Fibroblast of upper back skin (primary cell): ENCODE measurements around the gene ZNF618.

Experiments used
- DNase-seq: peaks from one replicate; pipeline ENCODE4 v3.0.0-alpha.2; 2013

Gene ZNF618

DNA sequence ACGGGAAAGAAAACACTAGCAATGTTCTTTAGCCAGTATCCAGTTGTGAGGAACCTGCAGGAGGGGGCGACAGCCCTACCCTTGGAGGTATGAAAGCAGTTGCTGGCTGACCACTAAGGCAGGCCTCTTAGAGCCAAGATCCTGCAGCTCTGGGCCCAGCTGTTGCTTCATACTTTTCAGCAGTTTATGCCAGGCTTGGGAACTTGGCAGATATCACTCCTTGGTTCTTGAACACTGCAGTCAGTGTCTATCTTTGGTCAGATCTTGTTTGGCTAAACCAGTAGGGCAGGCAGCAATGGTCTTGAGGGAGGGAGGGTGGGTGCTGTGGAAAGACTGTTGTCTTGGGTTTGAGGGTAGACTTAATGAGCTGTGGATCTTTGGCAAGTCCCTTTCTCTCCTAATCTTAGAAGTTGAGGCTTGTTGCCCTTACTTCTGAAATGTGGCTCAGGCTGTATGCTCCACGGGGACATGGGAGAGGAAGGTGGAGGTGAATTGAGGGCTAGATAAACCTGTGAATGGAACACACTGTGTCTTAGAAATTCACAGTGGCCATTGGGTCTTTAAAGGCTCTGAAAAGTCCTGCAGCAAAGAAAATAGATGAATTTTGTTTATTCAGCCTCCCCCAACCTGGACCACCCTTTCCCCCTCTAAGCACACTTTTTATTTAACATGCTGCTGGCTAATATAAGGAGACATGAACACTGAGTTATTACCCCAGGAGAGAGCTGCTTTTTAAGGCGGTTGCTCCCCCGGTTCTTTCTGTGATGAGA is 37.5 kb downstream of the ZNF618 start:
- peak; percentile 30 for DNase-seq

DNA sequence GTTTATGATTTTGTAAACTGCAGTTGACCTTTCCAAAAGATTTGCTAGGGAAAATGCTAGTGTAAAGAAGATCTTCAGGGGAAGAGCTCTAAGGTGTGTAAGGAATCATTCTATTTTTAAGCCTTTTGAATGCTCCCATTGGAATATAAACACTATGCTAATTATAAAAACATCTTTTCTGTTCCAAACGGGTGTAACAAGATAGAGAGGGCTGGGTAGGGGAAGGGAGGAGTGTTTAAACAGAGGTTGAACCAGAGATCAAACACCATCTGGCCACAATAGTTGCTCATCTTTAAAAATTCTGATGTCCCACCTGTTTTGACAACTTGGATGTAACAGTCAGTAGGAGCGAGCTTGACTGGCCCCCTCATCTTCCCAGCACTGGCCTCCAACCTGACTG is 38.4 kb downstream of the ZNF618 start:
- DNase-seq, result no peak

DNA sequence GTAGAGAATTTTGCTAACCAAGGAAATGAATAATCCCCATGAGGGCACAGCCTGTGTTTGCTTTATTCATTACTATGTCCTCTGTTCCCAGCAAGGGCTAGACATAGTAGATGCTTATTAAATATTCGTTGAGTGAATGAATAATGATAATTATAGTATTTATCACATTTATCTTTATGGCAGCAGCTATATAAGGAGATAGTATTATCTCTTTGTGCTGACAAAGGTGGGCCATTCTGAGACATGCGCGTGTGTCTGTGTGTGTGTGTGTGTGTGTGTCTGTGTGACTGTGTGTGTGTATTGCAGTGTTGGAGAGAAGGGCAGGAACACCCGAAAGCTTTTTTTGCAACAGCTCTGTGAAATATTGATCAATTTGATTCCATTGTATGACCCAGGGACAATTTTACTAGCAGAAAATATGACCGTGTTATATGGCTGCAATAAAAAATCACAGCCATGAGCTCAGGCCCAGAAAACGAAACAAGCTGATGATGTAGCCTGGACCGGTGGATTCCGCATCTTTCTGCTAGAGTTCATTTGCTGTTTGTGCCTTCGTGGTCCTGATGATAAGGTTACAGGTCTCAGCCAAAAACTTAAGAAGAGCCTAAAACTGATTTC is 39.8 kb downstream of the ZNF618 start:
- DNase-seq, result no peak

DNA sequence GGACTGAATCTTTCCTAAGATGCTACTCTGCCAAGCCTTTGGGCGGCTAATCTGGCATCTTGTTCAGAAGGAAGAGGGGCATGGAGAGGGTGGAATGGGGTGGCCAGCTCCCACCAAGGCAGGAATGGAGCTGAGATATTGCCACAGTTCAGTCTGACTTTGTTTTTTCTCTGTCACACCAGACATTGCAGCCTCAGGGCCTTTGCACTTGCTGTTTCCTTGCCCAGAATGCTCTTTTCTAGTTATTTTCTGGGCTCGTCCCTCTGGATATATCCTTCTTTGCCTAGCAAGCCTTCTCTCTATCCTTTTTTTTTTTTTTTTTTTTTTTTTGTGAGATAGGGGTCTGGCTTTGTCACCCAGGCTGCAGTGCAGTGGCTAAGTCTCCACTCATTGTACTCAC is 40.8 kb downstream of the ZNF618 start:
- no peak for DNase-seq

DNA sequence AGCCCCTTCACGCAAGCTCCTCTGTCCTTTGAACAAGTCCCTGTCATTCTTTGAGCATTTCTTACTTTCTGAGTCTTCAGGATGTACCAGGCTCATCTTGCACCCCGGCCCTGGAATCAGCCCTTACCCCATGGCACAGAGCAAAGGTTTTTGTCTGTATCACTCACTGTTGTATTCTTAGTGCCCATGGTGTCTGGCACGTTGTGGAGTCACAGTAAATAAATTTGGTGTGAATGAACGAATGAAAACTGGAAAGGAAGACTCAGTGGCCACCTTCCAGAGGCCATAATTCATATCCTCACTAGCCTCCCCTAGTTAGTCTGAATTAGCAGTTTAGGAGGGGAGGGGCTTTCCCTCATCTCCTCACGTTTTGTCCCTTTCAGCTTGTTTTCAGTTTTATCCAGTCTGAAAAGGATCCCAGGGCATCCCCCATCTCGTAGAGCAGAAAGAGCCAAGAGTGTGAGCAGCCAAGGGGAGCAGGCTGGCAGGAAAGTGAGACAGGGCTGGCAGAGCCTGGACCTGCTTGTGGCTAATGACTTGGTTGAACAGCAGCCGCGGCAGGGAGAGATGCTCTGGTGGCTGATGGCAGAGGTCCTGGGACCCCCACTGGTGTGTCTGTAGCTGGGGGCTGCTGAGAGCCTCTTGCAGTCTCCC is 42.7 kb downstream of the ZNF618 start:
- DNase-seq, result no peak

DNA sequence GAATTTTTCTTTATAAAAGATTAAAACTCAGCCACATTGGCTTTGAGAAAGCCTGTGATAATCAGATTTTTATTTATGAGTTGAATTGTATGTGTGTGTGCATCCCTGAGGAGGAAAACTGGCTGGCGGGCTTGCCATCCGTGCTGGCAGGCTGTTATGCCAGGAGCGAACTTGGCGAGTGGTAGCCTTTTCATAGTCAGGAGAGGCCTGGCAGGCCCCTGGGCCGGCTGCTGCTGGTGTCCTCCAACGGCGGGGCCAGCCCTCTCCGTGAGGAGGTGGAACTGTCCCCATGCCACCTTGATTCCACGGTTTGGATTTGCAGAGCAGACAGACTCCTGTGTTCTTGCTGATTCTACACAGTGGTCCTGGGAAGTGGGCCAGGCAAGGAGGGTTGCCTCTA is 43.3 kb downstream of the ZNF618 start:
- no peak for DNase-seq

DNA sequence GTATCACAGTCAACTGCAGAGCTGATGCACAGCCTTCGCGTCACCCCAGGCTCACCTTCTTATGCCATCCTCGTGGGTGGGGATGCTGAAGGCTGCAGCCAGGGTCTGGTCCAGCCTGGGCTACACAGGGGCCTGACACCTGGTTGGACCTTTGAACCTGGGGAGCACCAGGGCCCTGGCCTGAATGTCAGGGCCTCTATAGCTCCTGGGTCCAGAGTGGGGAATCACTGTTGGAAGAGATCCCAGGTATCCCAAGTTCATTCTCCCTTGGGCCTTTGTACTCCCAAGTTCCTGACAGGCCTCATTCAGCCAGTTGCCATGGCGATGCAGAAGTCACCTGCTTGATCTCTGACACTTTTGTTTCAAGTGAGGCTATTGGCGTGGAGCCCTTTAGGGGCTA is 43.8 kb downstream of the ZNF618 start:
- DNase-seq, result no peak

DNA sequence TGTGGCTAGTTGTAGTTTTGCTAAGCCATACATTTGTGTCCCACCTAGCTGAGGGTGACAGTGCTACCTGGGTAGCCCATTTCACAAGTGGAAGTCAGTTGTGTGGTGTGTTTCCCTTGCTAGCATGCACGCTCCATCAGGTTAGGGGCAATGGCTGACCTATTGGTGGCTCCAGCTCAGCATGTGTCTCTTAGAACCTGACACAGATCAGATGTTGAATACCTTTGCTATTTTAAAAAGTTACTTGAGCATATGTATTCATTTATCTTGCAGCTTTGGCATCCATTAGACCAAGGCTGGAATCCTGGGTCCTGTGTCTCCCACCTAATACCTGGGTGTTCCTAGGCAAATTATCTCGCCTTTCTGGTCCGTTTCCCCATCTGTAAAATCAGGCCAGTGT is 44.8 kb downstream of the ZNF618 start:
- DNase-seq, result no peak

DNA sequence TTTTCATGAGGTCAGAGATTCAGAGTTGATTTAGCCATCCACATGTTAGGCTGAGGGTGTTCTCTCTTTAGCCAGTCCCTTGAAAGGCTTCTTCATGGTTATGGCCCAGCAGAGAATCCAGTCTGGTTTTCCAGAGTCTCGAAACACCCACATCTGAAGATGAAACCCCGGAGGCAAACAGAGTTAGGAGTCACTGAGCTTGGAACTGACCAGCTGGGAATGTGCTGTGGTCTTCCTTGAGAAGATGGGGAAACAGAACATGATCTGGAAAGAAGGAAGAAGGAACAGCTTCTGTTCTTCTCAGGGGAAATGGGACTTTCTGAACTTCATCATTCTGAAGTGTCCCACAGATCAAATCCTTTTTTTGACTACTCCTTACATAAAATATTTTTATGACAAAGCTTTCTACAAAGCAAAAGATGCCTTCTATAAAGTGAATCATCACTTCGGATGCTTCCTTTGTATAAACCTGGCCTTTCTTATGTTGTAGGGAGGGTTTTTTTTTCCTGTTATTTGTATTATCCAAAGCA is 45.4 kb downstream of the ZNF618 start:
- no peak for DNase-seq

DNA sequence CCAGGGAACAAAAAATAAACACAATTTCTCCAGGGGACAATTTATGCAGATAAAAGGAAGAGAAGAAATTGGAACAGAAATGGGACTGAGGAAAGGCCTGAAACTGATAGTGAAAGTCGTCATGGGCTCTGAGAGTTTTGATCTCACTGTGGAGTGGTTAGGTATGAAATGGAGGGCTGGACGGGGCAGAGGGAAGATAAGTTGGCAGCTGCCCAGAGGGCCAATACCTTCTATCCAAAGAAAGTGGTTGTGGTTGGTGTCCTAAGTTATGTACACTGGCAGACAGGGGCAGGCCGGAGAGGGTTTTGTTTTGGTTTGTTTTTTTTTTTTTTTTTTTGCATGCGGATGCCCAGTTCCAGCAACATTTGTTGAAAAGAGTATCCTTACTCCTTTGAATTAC is 46.1 kb downstream of the ZNF618 start:
- no peak for DNase-seq

DNA sequence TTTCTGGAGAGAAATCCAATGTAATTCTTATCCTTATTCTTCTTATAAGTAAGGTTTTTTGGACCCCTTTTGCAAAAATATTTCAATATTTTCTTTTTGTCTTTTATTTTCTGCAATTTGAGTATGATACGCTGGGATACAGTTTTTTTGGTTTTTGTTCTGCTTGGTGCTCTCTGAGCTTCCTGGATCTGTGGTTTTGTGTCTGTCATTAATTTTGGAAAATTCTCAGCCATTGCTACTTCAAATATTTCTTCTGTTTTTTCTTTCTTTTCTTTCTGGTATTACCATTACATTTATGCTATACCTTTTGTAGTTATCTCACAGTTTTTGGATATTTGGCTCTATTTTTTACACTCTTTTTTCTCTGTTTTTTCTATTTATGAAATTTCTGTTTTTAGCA is 50.1 kb downstream of the ZNF618 start:
- DNase-seq, result no peak

DNA sequence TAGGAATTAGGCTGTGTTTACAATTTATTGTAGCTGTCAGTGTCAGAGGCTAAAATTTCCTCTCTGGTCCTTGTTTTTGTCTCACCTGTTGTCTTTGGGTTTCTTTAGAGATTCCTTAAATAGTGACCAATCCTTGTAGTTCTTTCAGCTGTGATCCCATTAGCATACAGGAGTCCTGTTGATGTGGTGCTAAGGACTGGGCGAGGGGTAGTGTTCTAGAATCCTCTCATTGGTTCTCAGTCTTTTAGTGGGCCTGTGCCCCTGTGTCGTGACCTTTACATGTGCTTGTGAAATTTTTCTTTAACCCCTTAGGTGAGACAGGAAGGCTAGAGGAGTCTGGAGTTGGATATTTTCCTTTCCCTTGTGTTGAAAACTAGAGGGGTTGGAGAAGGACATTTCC is 51.2 kb downstream of the ZNF618 start:
- DNase-seq, result no peak

DNA sequence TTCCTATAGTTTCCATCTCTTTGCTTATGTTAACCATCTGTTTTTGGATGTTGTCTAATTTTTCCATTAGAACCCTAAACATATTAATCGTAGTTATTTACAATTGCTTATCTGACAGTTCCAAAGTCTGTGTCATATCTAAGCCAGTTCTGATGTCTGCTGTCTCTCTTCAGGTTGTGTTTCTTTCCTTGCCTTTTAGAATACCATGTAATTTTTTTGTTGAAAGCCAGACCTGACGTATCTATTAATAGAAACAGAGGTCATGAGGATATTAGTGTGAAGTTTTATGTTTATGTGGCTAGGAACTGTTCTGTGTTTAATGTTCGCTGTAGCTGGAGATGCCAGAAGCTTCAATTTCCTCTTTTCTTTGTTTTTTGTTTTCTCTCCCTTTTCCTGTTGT is 52.2 kb downstream of the ZNF618 start:
- DNase-seq, result no peak

DNA sequence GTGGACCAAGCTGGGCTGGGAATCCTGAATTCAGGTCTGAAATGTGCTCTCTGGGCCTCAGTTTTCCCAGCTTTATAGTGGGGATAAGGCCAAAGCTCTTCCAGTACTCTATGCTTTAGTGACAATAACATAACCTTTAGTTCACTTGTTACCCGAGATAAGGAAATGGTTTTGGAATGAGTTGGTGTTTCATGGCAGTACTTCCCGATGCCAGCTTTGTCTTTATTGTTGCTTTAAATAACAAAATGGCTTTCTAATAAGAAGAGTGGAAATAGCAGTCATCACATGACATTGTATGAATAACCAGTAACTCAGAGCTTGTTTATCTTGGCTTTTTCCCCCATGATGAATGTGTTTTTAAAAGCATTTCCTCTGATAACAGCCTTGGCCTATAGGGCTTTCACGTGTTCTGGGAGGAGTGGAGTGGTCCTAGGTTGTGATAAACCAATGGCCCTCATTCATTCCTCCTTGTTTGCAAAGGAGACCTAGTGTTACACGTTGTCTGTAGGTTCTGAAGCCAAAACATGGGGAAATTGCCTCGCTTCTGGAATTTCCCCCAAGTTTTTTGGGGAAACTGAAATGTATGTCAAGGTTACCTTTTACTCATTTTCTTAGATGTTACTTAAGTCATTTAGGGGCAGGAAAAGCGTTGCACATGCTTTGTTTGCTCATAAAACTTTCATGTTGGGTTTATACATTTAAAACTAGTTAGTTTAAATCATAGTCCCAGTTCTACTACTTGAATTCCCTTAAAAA is 53.7 kb downstream of the ZNF618 start:
- DNase-seq, result peak; percentile 34

DNA sequence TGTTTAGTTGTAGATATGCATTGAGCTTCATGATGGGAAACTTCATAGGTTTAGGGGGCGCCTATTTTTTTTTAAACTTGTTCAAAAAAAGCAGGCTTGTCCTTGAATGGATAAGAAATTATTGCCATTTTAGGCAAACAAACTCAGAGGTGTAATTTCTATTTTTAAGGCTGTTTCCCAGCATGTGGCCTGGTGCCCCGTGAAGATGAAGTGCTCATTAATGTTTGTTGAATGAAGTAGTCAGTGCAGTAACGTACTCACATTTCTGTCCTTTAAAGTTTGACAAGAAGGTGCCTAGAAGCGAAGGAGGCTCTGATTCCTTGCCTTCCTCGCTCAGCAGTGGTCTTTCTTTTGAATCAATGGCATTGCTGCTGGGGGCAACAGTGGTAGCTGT is 54.3 kb downstream of the ZNF618 start:
- no peak for DNase-seq

DNA sequence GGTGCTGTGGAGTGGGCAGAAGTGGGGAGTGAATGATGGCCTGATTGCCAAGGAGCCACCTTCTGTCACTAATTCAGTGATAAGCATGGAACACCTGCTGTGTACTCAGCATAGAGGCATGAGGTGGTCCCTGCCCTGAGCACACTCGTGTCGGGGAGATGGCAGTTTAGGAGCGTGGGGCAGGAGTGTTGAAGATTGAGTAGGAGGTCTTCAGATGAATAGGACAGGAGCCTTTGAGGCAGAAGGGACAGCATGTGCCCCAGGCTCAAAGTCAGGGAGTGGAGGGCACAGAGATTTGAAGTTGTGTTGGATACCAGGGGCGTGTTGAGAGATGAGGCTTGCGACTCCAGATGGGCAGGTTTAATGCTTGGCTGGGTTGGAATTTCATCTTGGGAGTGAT is 55.0 kb downstream of the ZNF618 start:
- no peak for DNase-seq

DNA sequence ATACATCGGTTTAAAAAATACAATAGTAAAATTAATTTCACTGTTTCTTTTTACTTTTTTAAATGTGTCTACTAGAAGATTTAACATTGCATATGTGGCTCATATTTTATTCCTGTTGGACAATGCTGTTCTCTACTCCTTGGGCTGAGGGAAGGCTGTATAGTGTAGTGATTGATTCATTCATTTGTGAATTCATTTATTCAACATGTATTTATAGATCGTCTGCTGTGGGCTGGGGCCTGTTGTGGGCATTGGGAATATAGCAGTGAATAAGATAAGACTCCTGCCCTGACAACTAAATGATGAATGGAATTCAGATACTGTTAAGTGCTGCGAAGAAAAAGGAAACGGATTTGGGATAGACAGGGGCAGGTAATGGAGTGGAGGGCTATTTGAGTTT is 55.7 kb downstream of the ZNF618 start:
- DNase-seq, result no peak

DNA sequence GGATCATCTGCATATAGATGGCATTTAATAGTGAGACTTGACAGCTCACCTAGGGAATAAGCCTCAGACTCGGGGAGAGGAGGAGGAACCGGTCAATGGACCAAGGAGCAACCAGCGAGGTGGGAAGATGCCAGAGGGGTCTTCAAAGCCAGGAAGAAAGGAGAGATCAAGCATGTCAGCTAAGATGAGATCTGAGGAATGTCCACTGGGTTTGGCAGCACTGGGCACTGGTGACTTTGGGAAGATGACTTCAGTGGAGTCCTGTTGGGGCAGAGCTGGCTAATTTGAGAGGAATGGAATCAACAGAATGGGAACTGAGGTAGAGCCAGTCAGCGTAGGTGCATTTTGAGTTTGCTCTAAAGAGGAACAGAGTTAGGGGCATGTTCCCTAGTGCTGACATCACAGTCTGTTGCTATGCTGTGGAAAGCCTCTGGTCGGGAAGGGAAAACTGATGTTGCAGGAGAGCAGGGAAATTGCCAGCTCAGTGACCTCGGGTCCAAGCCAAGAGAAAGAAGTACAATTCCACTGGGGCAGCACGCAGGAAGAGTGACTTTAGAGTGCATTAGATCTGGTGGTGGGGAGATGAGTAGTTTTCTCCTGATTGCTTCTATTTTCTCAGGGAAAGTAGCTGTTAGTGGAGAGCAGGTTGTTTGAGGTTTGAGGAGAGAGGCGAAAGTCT is 56.9 kb downstream of the ZNF618 start:
- no peak for DNase-seq

DNA sequence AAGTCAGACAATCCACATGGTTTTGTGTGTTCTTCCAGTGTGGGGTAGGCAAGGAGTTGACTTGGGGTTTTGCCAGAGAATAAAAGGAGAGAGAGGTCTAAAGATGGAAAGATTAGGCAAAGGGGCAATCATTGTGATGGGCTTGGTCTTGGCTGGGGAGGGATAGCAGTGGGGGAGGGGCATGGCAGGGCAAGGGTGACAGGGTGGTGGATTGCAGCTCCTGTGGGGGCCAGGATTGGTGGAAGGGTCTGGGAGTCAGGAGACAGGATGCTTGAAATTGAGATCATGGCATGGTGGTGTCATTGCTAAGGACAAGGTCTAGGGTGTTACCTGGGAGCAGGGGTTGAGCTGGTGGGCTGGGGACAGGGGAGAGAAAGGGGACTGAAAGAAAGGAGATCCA is 57.6 kb downstream of the ZNF618 start:
- DNase-seq, result no peak

DNA sequence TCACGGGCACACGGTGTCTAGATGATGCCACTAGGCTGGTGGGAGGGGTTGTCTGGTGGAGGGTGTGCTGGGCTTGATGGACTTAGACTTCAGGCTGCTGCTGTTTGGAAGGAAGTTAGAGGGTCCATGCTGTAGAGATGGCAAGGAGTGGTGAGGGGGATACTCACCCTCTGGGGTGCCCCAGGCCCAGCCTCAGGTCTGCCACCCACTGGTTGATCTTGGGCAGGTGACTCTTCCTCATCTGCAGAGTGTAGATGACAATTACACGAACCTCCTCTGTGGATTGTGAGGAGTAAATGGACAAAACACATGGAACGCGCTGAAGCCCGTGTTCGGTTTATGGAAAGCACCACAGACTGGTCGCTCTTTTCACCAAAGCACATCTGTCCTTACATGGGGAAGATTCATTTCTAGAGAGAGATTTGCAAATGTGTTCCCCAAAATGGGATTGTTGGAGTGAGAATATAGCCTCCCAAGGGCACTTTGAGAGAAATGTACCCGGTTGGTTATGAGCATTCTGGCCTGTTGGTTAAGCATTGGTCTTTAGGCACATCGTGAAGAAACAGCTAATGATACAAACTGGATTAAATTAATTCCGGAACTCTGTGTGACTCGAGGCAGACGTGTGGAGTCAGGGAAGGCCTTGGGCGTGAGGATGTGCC is 58.2 kb downstream of the ZNF618 start:
- DNase-seq, result no peak

DNA sequence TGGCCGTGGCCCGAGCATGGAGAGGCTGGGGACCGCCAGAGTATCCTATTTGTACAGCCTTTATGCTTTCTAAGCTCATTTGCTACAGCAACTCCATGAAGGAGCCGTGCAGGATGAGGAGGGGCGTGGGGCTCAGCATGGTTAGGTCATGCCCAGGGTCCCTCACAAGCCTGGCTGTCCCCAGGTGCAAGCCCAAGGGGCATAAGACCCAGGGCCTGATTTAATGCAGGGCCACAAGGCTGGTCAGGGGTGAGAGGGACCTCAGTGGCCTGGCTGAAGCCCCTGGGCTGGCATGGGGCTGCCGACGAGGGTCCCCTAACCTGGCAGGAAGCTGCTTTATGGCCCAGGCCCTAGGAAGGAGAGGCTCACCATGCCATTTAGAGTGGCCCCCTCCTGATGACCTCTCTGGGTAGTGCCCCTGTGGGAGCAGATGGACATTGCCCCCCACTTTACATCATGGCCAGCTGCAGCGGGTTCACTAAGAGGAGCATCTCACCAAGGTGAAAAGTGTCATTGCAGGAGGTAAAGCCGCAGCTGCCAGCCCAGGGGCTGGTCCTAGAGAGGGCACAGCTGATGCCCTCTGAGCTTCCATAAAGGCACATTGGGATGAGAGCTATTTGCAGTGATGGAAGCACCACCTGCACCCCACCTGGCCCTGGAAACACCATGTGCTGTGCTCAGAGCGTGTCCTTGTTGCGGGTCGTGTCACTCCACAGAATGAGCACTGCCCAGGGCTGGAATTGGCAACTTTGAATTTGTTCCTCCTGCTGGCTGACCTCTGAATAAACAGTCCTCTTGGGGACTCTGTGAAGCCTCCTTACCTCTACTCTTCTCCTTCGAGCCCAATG is 58.9 kb downstream of the ZNF618 start:
- no peak for DNase-seq
